Measurements from ENCODE around the gene KCNT1.

Gene KCNT1

GRCh38 chr9:135801070-135801469 is 99.1 kb downstream of the KCNT1 start:
- no peak overlapping the region for H3K4me3 ChIP-seq (ENCODE audit: low read depth, low read length)
- TF ChIP-seq, protein P1, sequence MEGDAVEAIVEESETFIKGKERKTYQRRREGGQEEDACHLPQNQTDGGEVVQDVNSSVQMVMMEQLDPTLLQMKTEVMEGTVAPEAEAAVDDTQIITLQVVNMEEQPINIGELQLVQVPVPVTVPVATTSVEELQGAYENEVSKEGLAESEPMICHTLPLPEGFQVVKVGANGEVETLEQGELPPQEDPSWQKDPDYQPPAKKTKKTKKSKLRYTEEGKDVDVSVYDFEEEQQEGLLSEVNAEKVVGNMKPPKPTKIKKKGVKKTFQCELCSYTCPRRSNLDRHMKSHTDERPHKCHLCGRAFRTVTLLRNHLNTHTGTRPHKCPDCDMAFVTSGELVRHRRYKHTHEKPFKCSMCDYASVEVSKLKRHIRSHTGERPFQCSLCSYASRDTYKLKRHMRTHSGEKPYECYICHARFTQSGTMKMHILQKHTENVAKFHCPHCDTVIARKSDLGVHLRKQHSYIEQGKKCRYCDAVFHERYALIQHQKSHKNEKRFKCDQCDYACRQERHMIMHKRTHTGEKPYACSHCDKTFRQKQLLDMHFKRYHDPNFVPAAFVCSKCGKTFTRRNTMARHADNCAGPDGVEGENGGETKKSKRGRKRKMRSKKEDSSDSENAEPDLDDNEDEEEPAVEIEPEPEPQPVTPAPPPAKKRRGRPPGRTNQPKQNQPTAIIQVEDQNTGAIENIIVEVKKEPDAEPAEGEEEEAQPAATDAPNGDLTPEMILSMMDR (IDR thresholded peaks at IDR 0.05; ENCODE audit: control insufficient read depth, extremely low read depth, insufficient read depth), result no peak
- no peak for DNase-seq (ENCODE audit: low read depth)

GRCh38 chr9:135802876-135803419 is 101.0 kb downstream of the KCNT1 start:
- no peak overlapping the region for H3K4me3 ChIP-seq (ENCODE audit: low read depth, low read length)
- TF ChIP-seq, protein P1 (IDR thresholded peaks at IDR 0.05; ENCODE audit: control insufficient read depth, extremely low read depth, insufficient read depth), result no peak
- no peak for DNase-seq (ENCODE audit: low read depth)

GRCh38 chr9:135803441-135803840 is 101.5 kb downstream of the KCNT1 start:
- TF ChIP-seq, protein P1 (IDR thresholded peaks at IDR 0.05; ENCODE audit: control insufficient read depth, extremely low read depth, insufficient read depth), result no peak
- no peak overlapping the region for H3K4me3 ChIP-seq (ENCODE audit: low read depth, low read length)
- DNase-seq (ENCODE audit: low read depth), result no peak

GRCh38 chr9:135804581-135805421 is 102.8 kb downstream of the KCNT1 start:
- no peak for DNase-seq (ENCODE audit: low read depth)
- H3K4me3 ChIP-seq (ENCODE audit: low read depth, low read length), result no peak overlapping the region
- TF ChIP-seq, protein P1 (IDR thresholded peaks at IDR 0.05; ENCODE audit: control insufficient read depth, extremely low read depth, insufficient read depth), result no peak

GRCh38 chr9:135805422-135806022 is 103.5 kb downstream of the KCNT1 start:
- H3K4me3 ChIP-seq (ENCODE audit: low read depth, low read length), result no peak overlapping the region
- TF ChIP-seq, protein P1 (IDR thresholded peaks at IDR 0.05; ENCODE audit: control insufficient read depth, extremely low read depth, insufficient read depth), result no peak
- DNase-seq (ENCODE audit: low read depth), result no peak

DNA sequence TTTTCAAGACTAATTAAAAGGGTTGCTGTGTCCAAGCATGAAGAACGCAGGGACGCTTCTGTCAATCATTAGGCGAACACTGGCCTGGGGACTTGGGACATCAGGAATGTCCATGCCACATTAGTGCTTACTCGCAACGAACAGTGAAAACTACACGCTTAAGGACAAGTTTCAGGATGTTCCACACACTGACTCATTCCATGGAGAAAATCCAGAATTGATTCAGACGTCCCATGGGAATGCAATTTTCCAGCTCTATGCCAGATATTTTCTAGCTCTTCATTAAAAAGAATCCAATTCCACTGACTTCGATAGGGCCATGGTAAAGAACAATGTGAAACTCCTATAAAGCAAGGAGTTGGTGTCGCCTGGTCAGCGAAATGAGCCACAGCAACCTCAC is 107.2 kb downstream of the KCNT1 start:
- no peak for DNase-seq (ENCODE audit: low read depth)
- TF ChIP-seq, protein P1 (IDR thresholded peaks at IDR 0.05; ENCODE audit: control insufficient read depth, extremely low read depth, insufficient read depth), result no peak
- no peak overlapping the region for H3K4me3 ChIP-seq (ENCODE audit: low read depth, low read length)

Data from LNCaP clone FGC (cell line).